ENCODE data around the gene RNF214. TPM values are rescaled to one million over a fixed set of nuclear protein-coding genes. Genes with fewer than 3 reads are reported as not detected.

RNF214 gene
- total and polyA plus RNA-seq, 4 donors = 10.9 to 32.7 (median 21.9) TPM

DNA sequence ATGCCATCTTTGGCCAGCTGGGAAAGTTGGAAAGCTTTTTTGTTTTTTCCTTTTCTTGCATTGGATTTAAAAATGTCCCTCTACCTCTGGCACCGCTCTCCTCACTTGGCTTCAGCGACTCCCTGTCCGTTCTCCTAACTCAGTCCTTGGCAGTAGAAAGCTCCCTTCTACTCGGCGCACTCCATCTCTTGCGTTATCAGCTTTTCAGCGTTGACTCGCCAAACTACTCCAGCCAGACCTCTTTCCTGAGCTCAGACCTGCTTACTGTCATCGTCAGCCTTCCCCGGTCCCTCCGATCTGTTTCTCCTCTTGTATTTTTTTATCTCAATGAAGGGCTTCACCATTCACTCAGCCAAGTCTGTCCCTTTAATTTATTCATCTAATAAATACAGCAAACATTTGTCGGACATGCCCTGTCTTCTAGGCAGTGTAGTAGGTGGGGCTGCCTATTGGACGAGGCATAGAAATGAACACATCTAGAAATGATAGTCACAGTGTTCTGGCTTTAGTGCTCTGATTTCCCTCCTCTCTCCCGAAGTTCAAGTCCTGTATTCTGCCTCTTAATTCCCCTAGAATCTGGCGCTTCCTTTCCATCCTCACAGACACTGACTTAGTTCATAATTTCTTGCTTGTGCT, 96.0 kb downstream of the RNF214 start:
- ATAC-seq (ENCODE audit: low FRiP score) (peak; percentile 75), DNase-seq (no peak)
- WGBS, 2 donors = 3 to 4% methylated on average over 15 of the region's 15 CpGs
- H3K36me3 ChIP-seq (ENCODE audit: control insufficient read depth in 1 of 2, insufficient read depth in 2 of 2, low read length in 1 of 2) = no peaks in the 10 kb centered on the region
- peak overlapping the region; percentile 7 to 92 for H3K27ac ChIP-seq (ENCODE audit: low read depth in 1 of 2, low read length in 2 of 2)
- no peaks in the 10 kb centered on the region for H3K27me3 ChIP-seq (ENCODE audit: control insufficient read depth in 1 of 2, insufficient read depth in 2 of 2, low read length in 1 of 2)
- H3K4me3 ChIP-seq (ENCODE audit: low read length in 2 of 2) = peak overlapping the region; percentile 59 to 90
- peaks cover 2 to 6% of the 10 kb centered on the region in 2 donors for H3K4me1 ChIP-seq (ENCODE audit: control insufficient read depth in 1 of 2, insufficient read depth in 2 of 2, low read length in 2 of 2)
- no peaks in the 10 kb centered on the region for H3K9me3 ChIP-seq (ENCODE audit: control insufficient read depth, low read length)
- intact Hi-C loops (cut with DNase I) = loop anchor here in 1 of 2 donors (5.0 kb wide), 1 partner anchor 96 kb away; the partner anchor contains the start of genes PCSK7 and RNF214

DNA sequence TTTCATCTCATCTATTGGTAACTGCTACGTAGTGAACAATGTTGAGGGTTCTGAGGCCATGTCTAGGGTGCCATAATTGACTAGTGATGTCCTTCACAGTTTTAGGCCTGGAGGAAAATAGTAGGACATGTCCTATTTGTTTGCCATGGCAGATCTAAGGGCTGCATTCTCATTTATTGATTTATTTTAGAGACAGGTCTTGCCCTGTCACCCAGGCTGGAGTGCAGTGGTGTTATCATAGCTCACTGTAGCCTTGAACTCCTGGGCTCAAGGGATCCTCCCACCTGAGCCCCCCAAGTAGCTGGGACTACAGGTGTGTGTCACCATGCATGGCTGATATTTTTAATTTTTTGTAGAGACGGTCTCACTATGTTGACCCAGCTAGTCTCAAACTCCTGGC, 100.4 kb downstream of the RNF214 start:
- H3K4me3 ChIP-seq (ENCODE audit: low read length in 2 of 2) = no peak overlapping the region
- no peak for DNase-seq
- no peaks in the 10 kb centered on the region for H3K27me3 ChIP-seq (ENCODE audit: control insufficient read depth in 1 of 2, insufficient read depth in 2 of 2, low read length in 1 of 2)
- no peak for ATAC-seq (ENCODE audit: low FRiP score)
- H3K4me1 ChIP-seq (ENCODE audit: control insufficient read depth in 1 of 2, insufficient read depth in 2 of 2, low read length in 2 of 2) = peaks cover 2 to 6% of the 10 kb centered on the region in 2 donors
- H3K27ac ChIP-seq (ENCODE audit: low read depth in 1 of 2, low read length in 2 of 2) = no peak overlapping the region
- H3K36me3 ChIP-seq (ENCODE audit: control insufficient read depth in 1 of 2, insufficient read depth in 2 of 2, low read length in 1 of 2) = peaks cover 0 to 5% of the 10 kb centered on the region in 2 donors
- intact Hi-C loops (cut with DNase I) = no loop called here
- H3K9me3 ChIP-seq (ENCODE audit: control insufficient read depth, low read length) = no peaks in the 10 kb centered on the region
- 48 to 80% methylated on average over 2 of the region's 2 CpGs for WGBS, 2 donors

DNA sequence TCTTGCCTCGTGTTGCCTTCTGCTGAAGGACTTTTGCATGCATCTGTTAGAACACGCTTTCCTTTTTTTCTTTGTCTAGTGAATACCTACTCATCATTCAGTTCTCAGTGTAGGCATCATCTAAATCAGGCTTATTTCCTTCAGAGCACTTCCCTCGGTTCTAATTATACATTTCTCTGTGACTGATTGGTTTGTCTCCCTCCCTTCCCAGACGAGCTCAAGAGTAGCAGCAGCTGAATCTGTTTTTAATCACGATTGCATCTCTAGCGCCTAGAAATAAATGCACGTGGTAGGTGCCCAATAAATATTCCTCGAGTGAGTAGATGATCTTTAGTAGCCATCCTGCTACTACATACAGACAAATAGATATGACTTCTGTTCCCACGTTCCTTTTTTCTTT, 101.4 kb downstream of the RNF214 start:
- Histone ChIP-seq H3K36me3 (ENCODE audit: control insufficient read depth in 1 of 2, insufficient read depth in 2 of 2, low read length in 1 of 2) (peaks cover 0 to 5% of the 10 kb centered on the region in 2 donors), H3K4me3 (ENCODE audit: low read length in 2 of 2) (no peak overlapping the region)
- WGBS, 2 donors = 82 to 84% methylated on average over 9 of the region's 9 CpGs

DNA sequence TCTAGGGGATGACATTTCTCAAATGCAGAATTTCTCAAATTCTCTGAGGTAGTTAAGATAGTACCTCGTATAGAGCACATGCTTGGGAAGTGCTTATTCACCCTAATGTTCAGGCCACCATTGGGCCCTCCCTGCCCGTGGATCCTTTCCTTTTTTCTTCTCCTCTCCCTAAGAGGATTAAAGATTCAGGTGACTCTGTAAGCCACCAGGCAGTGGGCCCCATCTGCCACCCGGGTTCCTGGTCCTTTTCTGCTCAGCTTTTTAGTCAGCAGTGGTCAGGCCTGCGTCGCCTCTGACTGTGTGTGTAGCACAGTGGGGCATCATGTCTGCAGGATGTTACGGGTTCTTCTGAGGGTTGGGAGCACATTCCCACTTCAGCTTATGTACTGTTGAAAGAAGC, 102.4 kb downstream of the RNF214 start:
- intact Hi-C loops (cut with DNase I) = no loop called here
- no peaks in the 10 kb centered on the region for H3K27me3 ChIP-seq (ENCODE audit: control insufficient read depth in 1 of 2, insufficient read depth in 2 of 2, low read length in 1 of 2)
- DNase-seq = no peak
- peaks cover 0 to 5% of the 10 kb centered on the region in 2 donors for H3K36me3 ChIP-seq (ENCODE audit: control insufficient read depth in 1 of 2, insufficient read depth in 2 of 2, low read length in 1 of 2)
- no peak overlapping the region for H3K4me3 ChIP-seq (ENCODE audit: low read length in 2 of 2)
- 88 to 91% methylated on average over 6 of the region's 6 CpGs for WGBS, 2 donors
- H3K4me1 ChIP-seq (ENCODE audit: control insufficient read depth in 1 of 2, insufficient read depth in 2 of 2, low read length in 2 of 2) = no peaks in the 10 kb centered on the region
- H3K9me3 ChIP-seq (ENCODE audit: control insufficient read depth, low read length) = no peaks in the 10 kb centered on the region
- no peak for ATAC-seq (ENCODE audit: low FRiP score)
- no peak overlapping the region for H3K27ac ChIP-seq (ENCODE audit: low read depth in 1 of 2, low read length in 2 of 2)

More for the DNA sequence above, 101.4 kb downstream of the RNF214 start:
- no peak for DNase-seq
- Histone ChIP-seq H3K4me1 (ENCODE audit: control insufficient read depth in 1 of 2, insufficient read depth in 2 of 2, low read length in 2 of 2) (peaks cover 2 to 5% of the 10 kb centered on the region in 2 donors), H3K27ac (ENCODE audit: low read depth in 1 of 2, low read length in 2 of 2) (no peak overlapping the region), H3K27me3 (ENCODE audit: control insufficient read depth in 1 of 2, insufficient read depth in 2 of 2, low read length in 1 of 2) (no peaks in the 10 kb centered on the region), H3K9me3 (ENCODE audit: control insufficient read depth, low read length) (no peaks in the 10 kb centered on the region)
- intact Hi-C loops (cut with DNase I) = no loop called here
- no peak for ATAC-seq (ENCODE audit: low FRiP score)

DNA sequence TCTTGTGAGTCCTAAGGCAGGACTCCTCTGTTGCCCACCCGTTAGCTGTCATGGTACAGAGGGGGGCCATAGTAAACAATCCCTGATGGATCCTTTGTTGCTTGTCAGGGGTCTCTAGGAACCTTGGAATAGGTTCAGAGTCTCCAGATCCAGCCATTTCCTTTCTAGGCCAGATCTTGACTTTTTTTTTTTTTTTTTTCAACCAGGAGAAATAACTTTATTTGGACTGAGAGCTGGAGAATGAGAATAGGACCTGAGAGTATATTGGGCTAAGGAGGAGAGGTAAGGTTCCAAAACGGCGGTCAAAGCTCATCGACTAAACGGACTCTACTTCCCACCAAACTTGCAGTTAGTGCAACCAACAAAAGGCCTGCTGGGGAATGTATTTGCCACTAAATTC, 102.9 kb downstream of the RNF214 start:
- no peak for DNase-seq
- H3K9me3 ChIP-seq (ENCODE audit: control insufficient read depth, low read length) = no peaks in the 10 kb centered on the region
- H3K27me3 ChIP-seq (ENCODE audit: control insufficient read depth in 1 of 2, insufficient read depth in 2 of 2, low read length in 1 of 2) = no peaks in the 10 kb centered on the region
- ATAC-seq (ENCODE audit: low FRiP score) = no peak
- H3K36me3 ChIP-seq (ENCODE audit: control insufficient read depth in 1 of 2, insufficient read depth in 2 of 2, low read length in 1 of 2) = peaks cover 0 to 6% of the 10 kb centered on the region in 2 donors
- no peak overlapping the region for H3K27ac ChIP-seq (ENCODE audit: low read depth in 1 of 2, low read length in 2 of 2)
- WGBS, 2 donors = 90 to 91% methylated on average over 5 of the region's 5 CpGs
- H3K4me1 ChIP-seq (ENCODE audit: control insufficient read depth in 1 of 2, insufficient read depth in 2 of 2, low read length in 2 of 2) = no peaks in the 10 kb centered on the region
- H3K4me3 ChIP-seq (ENCODE audit: low read length in 2 of 2) = no peak overlapping the region
- intact Hi-C loops (cut with DNase I) = no loop called here

Other genes starting within 250 kb of the RNF214 start
- gene SIK3, start 134.2 kb upstream of the RNF214 start, total RNA-seq = 10 to 100 TPM; 59.2 to 64.2 TPM
- gene SIK3, start 134.2 kb upstream of the RNF214 start, polyA plus RNA-seq = 10 to 100 TPM in 1 of 2 donors, 1 to 10 TPM in 1; 6.4 to 18.8 TPM
- gene PAFAH1B2, start 88.4 kb upstream of the RNF214 start, total RNA-seq = 10 to 100 TPM; 69.9 to 73.5 TPM
- 10 to 100 TPM; 18.2 to 20.5 TPM for gene PAFAH1B2, start 88.4 kb upstream of the RNF214 start, polyA plus RNA-seq
- gene SIDT2, start 53.9 kb upstream of the RNF214 start, total RNA-seq = 10 to 100 TPM; 51.2 to 81.3 TPM
- 10 to 100 TPM; 10.4 to 62.9 TPM for gene SIDT2, start 53.9 kb upstream of the RNF214 start, polyA plus RNA-seq
- gene TAGLN, start 33.3 kb upstream of the RNF214 start, total RNA-seq = over 10,000 TPM in 1 of 2 donors, 1,000 to 10,000 TPM in 1; 4,857 to 10,188 TPM
- over 10,000 TPM; 12,625 to 13,815 TPM for gene TAGLN, start 33.3 kb upstream of the RNF214 start, polyA plus RNA-seq
- gene PCSK7, start 598 bp upstream of the RNF214 start, total RNA-seq = 10 to 100 TPM; 52.8 to 71.5 TPM
- gene PCSK7, start 598 bp upstream of the RNF214 start, polyA plus RNA-seq = 10 to 100 TPM; 23.5 to 57.0 TPM
- gene BACE1-AS, start 58.7 kb downstream of the RNF214 start, total RNA-seq = 10 to 100 TPM in 1 of 2 donors, 1 to 10 TPM in 1; 9.8 to 11.5 TPM
- 1 to 10 TPM; 1.3 to 5.0 TPM for gene BACE1-AS, start 58.7 kb downstream of the RNF214 start, polyA plus RNA-seq
- 10 to 100 TPM; 29.0 to 36.3 TPM for gene BACE1, start 83.6 kb downstream of the RNF214 start, total RNA-seq
- 10 to 100 TPM in 1 of 2 donors, 1 to 10 TPM in 1; 5.5 to 20.7 TPM for gene BACE1, start 83.6 kb downstream of the RNF214 start, polyA plus RNA-seq
- gene CEP164, start 95.2 kb downstream of the RNF214 start, total RNA-seq = 10 to 100 TPM; 29.3 to 51.2 TPM
- 10 to 100 TPM in 1 of 2 donors, 1 to 10 TPM in 1; 7.1 to 41.8 TPM for gene CEP164, start 95.2 kb downstream of the RNF214 start, polyA plus RNA-seq